Measurements from ENCODE around the gene BAZ1B.
"Not testable (repeated sequence)": the region's sequence is repeated elsewhere in the genome, so short reads cannot be mapped to it uniquely, and the experiment has no call there.

GRCh38 chr7:73550093-73550492 is 28.0 kb upstream of the BAZ1B start:
- TF ChIP-seq CTCF, EP300 (IDR thresholded peaks at IDR 0.05): not testable (repeated sequence)

Measured in ovary (tissue), 3 donors.